Activated CD8-positive, alpha-beta memory T cell treated with anti-CD3 and anti-CD28 coated beads for 4 hours (primary cell): ENCODE measurements around the gene LNX1.
"Not testable (repeated sequence)": the region's sequence is repeated elsewhere in the genome, so short reads cannot be mapped to it uniquely, and the experiment has no call there.

Experiments
- DNase-seq, 2 donors: peaks; one replicate each; pipeline ENCODE4 v3.0.0-alpha.2; 2020; ENCODE audit warnings: low read depth in 2 of 2

The LNX1 gene

DNA sequence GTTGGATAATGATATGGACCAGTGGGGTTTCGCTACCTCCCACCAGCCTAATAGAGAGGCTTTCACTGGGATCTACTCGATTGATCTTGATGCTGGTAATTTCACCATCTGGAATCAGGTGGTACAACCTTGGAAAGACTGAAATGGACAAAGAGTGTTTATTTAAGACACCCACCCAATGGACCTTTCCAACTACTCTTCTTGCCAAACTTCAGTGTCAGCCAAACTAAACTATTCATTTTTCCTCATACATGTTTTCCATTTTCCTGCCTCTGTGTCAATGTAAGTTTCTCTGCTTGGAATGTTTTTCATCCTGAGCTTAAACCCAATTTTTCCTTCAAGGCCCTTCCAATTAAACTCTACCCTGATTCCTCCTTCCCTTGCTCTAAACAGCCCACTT lies 92.6 kb downstream of the LNX1 start:
- DNase-seq: no peak

GRCh38 chr4:53497487-53498244 lies 93.6 kb downstream of the LNX1 start:
- DNase-seq: no peak

- DNase-seq: no peak
These were observed 96.4 kb downstream of the LNX1 start for GRCh38 chr4:53494851-53495250.

GRCh38 chr4:53490965-53491622 lies 100.2 kb downstream of the LNX1 start:
- no peak for DNase-seq

GRCh38 chr4:53490161-53490956 lies 100.9 kb downstream of the LNX1 start:
- DNase-seq: no peak

DNA sequence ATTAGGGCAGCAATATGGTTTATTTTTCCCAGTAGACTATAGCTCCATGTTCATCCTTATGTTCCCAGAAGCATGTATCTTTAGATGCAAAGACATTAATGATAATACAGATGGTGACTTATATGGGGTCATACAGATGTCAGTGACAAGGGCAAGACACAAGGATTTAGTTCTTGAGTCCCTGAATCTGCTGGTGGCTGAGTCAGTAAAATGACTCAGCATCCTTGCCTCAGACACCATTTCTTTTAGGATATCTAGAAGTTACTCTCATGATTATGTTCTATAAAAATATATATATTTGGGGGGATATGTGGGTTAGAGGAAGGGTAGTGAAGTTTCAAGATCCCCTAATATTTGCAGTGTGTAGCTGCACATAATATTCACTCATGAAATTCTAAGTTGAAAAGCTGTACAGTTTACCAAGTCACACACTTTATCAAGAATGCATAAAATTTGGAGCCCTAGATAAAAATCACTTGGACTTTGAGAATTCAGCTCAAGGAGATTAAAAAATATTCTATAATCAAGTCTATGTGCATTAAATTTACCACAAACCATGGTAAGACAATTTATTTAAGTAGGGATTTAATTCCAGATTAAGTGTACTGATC lies 101.9 kb downstream of the LNX1 start:
- no peak for DNase-seq

GRCh38 chr4:53487766-53488165 lies 103.5 kb downstream of the LNX1 start:
- no peak for DNase-seq

GRCh38 chr4:53485658-53486040 lies 105.6 kb downstream of the LNX1 start:
- DNase-seq: no peak

DNA sequence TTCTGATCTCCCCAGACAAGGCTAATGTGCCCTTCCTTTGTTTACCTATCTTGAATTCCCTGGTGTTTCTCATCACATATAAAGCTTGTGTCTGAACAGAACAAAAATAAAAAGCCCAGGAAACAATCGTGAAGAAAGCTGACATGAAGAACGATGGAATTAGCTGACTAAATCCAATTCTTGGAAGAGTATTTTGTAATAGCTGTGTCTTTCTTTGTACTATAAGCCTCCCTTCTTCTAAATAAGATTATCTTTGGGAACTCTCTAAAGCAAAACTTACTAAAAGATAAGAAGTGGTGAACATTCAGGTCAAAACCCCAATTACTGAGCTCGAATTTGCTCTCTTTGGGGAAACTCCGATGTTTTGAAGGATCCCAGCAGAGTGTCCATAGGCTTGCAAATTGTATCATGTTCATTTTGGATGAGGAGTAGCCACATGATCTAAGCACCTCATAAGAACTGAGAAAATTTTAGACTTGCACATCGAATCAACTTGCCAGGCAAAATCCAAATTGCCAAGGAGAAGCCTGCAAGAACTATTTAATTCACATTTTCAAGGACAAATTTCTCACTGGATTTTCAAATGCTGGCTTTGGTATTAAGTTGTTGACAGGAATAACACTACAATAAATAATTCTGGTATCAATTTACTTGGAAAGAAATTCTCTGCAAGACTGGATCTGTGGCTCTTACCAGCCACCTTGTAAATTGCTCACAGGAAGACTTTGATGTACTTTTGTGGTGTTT lies 106.2 kb downstream of the LNX1 start:
- DNase-seq: no peak

- DNase-seq: no peak
These were observed 108.0 kb downstream of the LNX1 start for GRCh38 chr4:53483250-53483649.

GRCh38 chr4:53481586-53481985 lies 109.7 kb downstream of the LNX1 start:
- DNase-seq: no peak

- no peak for DNase-seq
These were observed 110.4 kb downstream of the LNX1 start for GRCh38 chr4:53480909-53481308.

GRCh38 chr4:53479736-53480525 lies 111.4 kb downstream of the LNX1 start:
- no peak for DNase-seq

GRCh38 chr4:53478671-53479456 lies 112.4 kb downstream of the LNX1 start:
- DNase-seq: no peak

- no peak for DNase-seq
These were observed 113.7 kb downstream of the LNX1 start for GRCh38 chr4:53477636-53478035.

- DNase-seq: no peak
These were observed 114.2 kb downstream of the LNX1 start for GRCh38 chr4:53477038-53477565.

GRCh38 chr4:53476232-53477037 lies 114.9 kb downstream of the LNX1 start:
- no peak for DNase-seq

DNA sequence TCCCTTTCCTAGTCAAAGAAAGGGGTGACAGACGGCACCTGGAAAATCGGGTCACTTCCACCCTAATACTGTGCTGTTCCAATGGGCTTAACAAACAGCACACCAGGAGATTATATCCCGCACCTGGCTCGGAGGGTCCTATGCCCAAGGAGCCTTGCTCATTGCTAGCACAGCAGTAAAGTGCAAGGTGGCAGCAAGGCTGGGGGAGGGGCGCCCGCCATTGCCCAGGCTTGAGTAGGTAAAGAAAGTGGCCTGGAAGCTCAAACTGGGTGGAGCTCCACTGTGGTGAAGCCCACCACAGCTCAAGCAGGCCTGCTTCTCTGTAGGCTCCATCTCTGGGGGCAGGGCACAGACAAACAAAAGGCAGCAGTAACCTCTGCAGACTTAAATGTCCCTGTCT lies 124.7 kb downstream of the LNX1 start:
- DNase-seq: not testable (repeated sequence)

DNA sequence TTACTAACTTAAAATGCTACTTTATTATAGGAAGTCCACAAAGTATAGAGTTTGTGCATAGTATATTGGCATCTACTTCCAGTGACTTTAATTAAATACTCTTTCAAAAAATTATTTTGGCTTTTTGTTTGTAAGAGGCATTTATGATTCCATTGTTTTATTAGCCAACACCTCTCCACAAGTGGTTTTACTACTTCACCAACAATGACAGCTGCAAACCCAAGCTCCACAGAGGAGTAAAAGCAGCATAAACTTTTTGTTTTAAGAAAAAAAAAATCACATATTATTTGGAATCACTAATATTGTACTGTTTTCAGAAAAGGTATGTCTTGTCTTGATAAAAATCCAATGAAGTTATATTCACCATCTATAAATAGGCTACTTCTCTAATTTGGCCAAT lies 125.4 kb downstream of the LNX1 start:
- no peak for DNase-seq
